Karpas-422 (cell line): ENCODE data around the gene ERGIC1. TPM values are rescaled to one million over a fixed set of nuclear protein-coding genes. Genes with fewer than 3 reads are reported as not detected.

Source experiments
- DNase-seq: peaks from one replicate; pipeline ENCODE4 v3.0.0-alpha.2; 2015
- H2AFZ ChIP-seq: fragments of 200-600 bp; sonication (generic); 2 replicates; pipeline ENCODE4 v1.6.1; 2014; ENCODE audit warnings: antibody characterized with exemption, low read length, mixed read lengths
- H3K27ac ChIP-seq: fragments of 200-600 bp; sonication (generic); 2 replicates; pipeline ENCODE4 v1.5.1; 2014; ENCODE audit warnings: mild to moderate bottlenecking, low read length, moderate library complexity
- H3K27me3 ChIP-seq: fragments of 200-600 bp; sonication (generic); 2 replicates; pipeline ENCODE4 v1.6.1; 2014; ENCODE audit warnings: low read length, mixed read lengths
- H3K36me3 ChIP-seq: fragments of 200-600 bp; sonication (generic); 2 replicates; pipeline ENCODE4 v1.6.1; 2014; ENCODE audit warnings: low read length, mixed read lengths; ENCODE audit not compliant: insufficient read depth
- H3K4me1 ChIP-seq: fragments of 200-600 bp; sonication (generic); 2 replicates; pipeline ENCODE4 v1.6.1; 2014; ENCODE audit warnings: mild to moderate bottlenecking, low read length, mixed read lengths
- H3K4me2 ChIP-seq: fragments of 200-600 bp; sonication (generic); 2 replicates; pipeline ENCODE4 v1.6.1; 2014; ENCODE audit warnings: low read length, low read depth, mild to moderate bottlenecking; ENCODE audit not compliant: poor library complexity, severe bottlenecking
- H3K4me3 ChIP-seq: fragments of 200-600 bp; sonication (generic); 2 replicates; pipeline ENCODE4 v1.5.1; 2014; ENCODE audit warnings: mild to moderate bottlenecking, antibody characterized with exemption, low read length, mixed read lengths
- H3K79me2 ChIP-seq: fragments of 200-600 bp; sonication (generic); 2 replicates; pipeline ENCODE4 v1.6.1; 2014; ENCODE audit warnings: mild to moderate bottlenecking, low read length, mixed read lengths
- H3K9ac ChIP-seq: fragments of 200-600 bp; sonication (generic); 2 replicates; pipeline ENCODE4 v1.6.0; 2014; ENCODE audit warnings: low read length
- H3K9me2 ChIP-seq: fragments of 200-600 bp; sonication (generic), shearing (Covaris generic); replicated peaks from 2 replicates; pipeline ENCODE4 v1.6.0; 2014; ENCODE audit warnings: mild to moderate bottlenecking, low read length, moderate library complexity; ENCODE audit not compliant: insufficient read depth
- H3K9me3 ChIP-seq: fragments of 300-700, 200-600 bp; sonication (generic); 2 replicates; pipeline ENCODE4 v1.6.1; 2014; ENCODE audit warnings: low read length, mixed read lengths
- H4K20me1 ChIP-seq: fragments of 200-600 bp; sonication (generic); 2 replicates; pipeline ENCODE4 v1.6.1; 2014; ENCODE audit warnings: mild to moderate bottlenecking, antibody characterized with exemption, low read length, low read depth; ENCODE audit not compliant: insufficient read depth
- total RNA-seq: library from RNA; depleted of rRNA; stranded (reverse); fragments of >200 nt; shearing (Covaris generic); gene quantifications from 2 replicates; pipeline ENCODE4 v1.2.3, GENCODE V29; 2014; ENCODE audit warnings: low replicate concordance

The ERGIC1 gene
- total RNA-seq, 1 experiment from 2014 or later: 67.2 TPM

DNA sequence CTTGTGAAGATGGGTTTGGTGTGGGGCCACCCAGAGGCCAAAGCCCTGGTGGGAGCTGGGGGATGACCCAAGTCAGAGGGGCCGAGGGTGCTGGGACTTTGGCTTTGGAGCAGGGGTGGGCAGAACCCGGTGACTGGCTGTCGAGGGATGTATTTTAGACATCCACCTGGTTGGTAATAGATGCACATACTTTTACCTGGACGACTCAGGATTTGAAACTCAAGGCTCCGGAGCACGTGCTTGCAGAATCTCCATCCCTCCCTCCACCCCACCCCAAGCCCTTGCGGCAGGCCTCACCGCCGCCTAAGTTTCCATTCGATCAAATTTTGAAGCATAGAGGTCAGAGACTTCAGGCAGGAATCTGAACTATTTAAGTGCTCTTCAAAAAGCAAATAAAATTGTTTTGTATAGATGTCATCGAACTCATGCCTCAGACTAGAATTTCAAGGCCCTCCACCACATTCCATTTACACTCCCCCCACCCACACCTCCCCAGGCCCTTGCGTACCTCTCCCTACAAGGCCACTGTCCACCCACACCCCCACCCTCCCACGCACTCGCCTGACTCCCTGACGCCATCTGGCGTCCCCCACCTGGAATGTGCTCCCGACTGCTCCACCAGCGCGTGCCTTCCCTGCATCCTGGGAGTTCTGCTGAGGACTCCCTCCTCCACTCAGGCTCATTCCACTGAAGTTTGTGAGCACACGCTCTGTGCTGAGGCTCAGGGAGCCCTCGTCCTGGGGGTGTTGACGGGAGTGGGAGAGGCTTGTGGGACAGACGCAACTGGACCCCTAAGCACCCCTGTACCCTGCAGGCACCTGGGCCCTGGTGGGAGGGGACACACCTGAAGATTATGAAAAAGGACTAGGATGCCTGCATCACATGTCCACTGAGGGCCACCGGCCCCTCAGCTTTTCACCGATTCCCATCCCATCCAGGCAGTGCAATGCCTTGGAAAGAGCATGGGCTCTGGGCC lies 68.7 kb downstream of the ERGIC1 start:
- no peak overlapping the region for H3K4me3 ChIP-seq

GRCh38 chr5:172903790-172904189 lies 69.7 kb downstream of the ERGIC1 start:
- H3K36me3 ChIP-seq: no peaks in the 10 kb centered on the region
- H3K9me2 ChIP-seq: no peaks in the 10 kb centered on the region
- no peak overlapping the region for H3K9ac ChIP-seq
- H3K4me3 ChIP-seq: no peak overlapping the region
- H3K79me2 ChIP-seq: no peaks in the 10 kb centered on the region
- H3K27me3 ChIP-seq: no peaks in the 10 kb centered on the region
- H2AFZ ChIP-seq: no peak overlapping the region
- no peaks in the 10 kb centered on the region for H3K4me1 ChIP-seq
- no peak for DNase-seq
- H3K27ac ChIP-seq: no peak overlapping the region
- H3K4me2 ChIP-seq: no peak overlapping the region
- no peaks in the 10 kb centered on the region for H4K20me1 ChIP-seq
- no peaks in the 10 kb centered on the region for H3K9me3 ChIP-seq

More for the DNA sequence above, 68.7 kb downstream of the ERGIC1 start:
- H3K27ac ChIP-seq: no peak overlapping the region
- DNase-seq: no peak
- no peak overlapping the region for H3K9ac ChIP-seq
- no peaks in the 10 kb centered on the region for H3K79me2 ChIP-seq
- no peaks in the 10 kb centered on the region for H3K36me3 ChIP-seq
- no peaks in the 10 kb centered on the region for H3K9me3 ChIP-seq
- H3K4me2 ChIP-seq: no peak overlapping the region
- H3K4me1 ChIP-seq: no peaks in the 10 kb centered on the region
- H2AFZ ChIP-seq: no peak overlapping the region
- H3K27me3 ChIP-seq: no peaks in the 10 kb centered on the region
- H3K9me2 ChIP-seq: no peaks in the 10 kb centered on the region
- no peaks in the 10 kb centered on the region for H4K20me1 ChIP-seq

DNA sequence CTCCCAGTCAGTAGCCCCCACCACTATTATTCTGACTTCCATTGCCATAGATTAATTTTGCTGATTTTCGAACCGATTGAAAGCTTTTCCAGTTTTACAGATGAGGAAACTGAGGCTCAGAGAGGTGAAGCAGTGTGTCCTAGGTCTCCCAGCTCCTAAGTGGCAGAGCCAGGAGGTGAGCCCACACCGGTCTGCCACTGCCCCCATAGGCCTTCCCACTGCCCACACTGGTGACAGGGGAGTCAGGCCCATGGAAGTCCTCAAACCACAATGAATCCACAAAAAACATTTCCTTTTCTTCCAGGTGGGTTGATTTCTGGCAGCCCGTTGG lies 70.2 kb downstream of the ERGIC1 start:
- no peak overlapping the region for H2AFZ ChIP-seq
- H3K4me1 ChIP-seq: no peaks in the 10 kb centered on the region
- no peaks in the 10 kb centered on the region for H4K20me1 ChIP-seq
- no peak overlapping the region for H3K9ac ChIP-seq
- H3K27me3 ChIP-seq: no peaks in the 10 kb centered on the region
- no peaks in the 10 kb centered on the region for H3K9me2 ChIP-seq
- no peak overlapping the region for H3K4me2 ChIP-seq
- no peak for DNase-seq
- H3K27ac ChIP-seq: no peak overlapping the region
- H3K79me2 ChIP-seq: no peaks in the 10 kb centered on the region
- no peaks in the 10 kb centered on the region for H3K9me3 ChIP-seq
- H3K36me3 ChIP-seq: no peaks in the 10 kb centered on the region
- H3K4me3 ChIP-seq: no peak overlapping the region

- H4K20me1 ChIP-seq: no peaks in the 10 kb centered on the region
- H3K79me2 ChIP-seq: no peaks in the 10 kb centered on the region
- no peak for DNase-seq
- no peaks in the 10 kb centered on the region for H3K4me1 ChIP-seq
- H3K27ac ChIP-seq: no peak overlapping the region
- H3K9me2 ChIP-seq: no peaks in the 10 kb centered on the region
- no peak overlapping the region for H2AFZ ChIP-seq
- H3K27me3 ChIP-seq: no peaks in the 10 kb centered on the region
- H3K4me2 ChIP-seq: no peak overlapping the region
- no peaks in the 10 kb centered on the region for H3K36me3 ChIP-seq
- H3K4me3 ChIP-seq: no peak overlapping the region
- no peak overlapping the region for H3K9ac ChIP-seq
- H3K9me3 ChIP-seq: no peaks in the 10 kb centered on the region
These were observed 70.7 kb downstream of the ERGIC1 start for GRCh38 chr5:172904643-172905345.

- no peak overlapping the region for H2AFZ ChIP-seq
- H3K4me2 ChIP-seq: no peak overlapping the region
- no peaks in the 10 kb centered on the region for H4K20me1 ChIP-seq
- H3K9me3 ChIP-seq: no peaks in the 10 kb centered on the region
- H3K27ac ChIP-seq: no peak overlapping the region
- no peak for DNase-seq
- no peaks in the 10 kb centered on the region for H3K36me3 ChIP-seq
- no peaks in the 10 kb centered on the region for H3K4me1 ChIP-seq
- H3K9me2 ChIP-seq: no peaks in the 10 kb centered on the region
- H3K79me2 ChIP-seq: no peaks in the 10 kb centered on the region
- no peak overlapping the region for H3K4me3 ChIP-seq
- no peak overlapping the region for H3K9ac ChIP-seq
- H3K27me3 ChIP-seq: no peaks in the 10 kb centered on the region
These were observed 71.5 kb downstream of the ERGIC1 start for GRCh38 chr5:172905346-172906140.

- no peak for DNase-seq
- Histone ChIP-seq H2AFZ (no peak overlapping the region), H3K27me3 (no peaks in the 10 kb centered on the region), H3K9me3 (no peaks in the 10 kb centered on the region), H3K4me2 (no peak overlapping the region), H3K27ac (no peak overlapping the region), H3K4me3 (no peak overlapping the region), H3K79me2 (no peaks in the 10 kb centered on the region), H3K36me3 (no peaks in the 10 kb centered on the region), H3K9me2 (no peaks in the 10 kb centered on the region), H3K9ac (no peak overlapping the region), H3K4me1 (no peaks in the 10 kb centered on the region), H4K20me1 (no peaks in the 10 kb centered on the region)
These were observed 72.4 kb downstream of the ERGIC1 start for GRCh38 chr5:172906436-172906835.

- Histone ChIP-seq H4K20me1 (no peaks in the 10 kb centered on the region), H3K79me2 (no peaks in the 10 kb centered on the region), H3K27me3 (no peaks in the 10 kb centered on the region), H3K9me2 (no peaks in the 10 kb centered on the region), H2AFZ (no peak overlapping the region), H3K36me3 (no peaks in the 10 kb centered on the region), H3K4me2 (no peak overlapping the region), H3K4me3 (no peak overlapping the region), H3K27ac (no peak overlapping the region), H3K4me1 (no peaks in the 10 kb centered on the region), H3K9me3 (no peaks in the 10 kb centered on the region), H3K9ac (no peak overlapping the region)
- no peak for DNase-seq
These were observed 72.8 kb downstream of the ERGIC1 start for GRCh38 chr5:172906888-172907287.

DNA sequence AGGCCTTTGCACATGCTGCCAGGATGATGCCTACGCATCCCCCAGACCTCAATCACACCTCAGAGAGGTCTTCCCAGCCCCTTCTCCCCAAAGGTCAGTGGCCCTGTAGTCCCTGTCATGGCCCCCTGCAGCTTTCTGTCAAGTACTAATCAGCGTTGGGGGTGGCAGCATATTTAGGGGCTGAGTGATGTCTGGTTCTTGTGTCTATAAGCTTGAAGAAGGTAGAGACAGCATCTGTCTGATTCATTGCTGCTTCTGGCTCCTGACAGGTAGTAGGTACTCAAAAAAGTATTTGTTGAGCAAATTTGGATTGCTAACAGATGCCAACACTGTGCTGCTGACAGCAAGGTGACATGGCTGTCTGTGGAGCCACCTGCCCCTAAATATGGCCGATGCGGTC lies 73.6 kb downstream of the ERGIC1 start:
- H3K9me3 ChIP-seq: no peaks in the 10 kb centered on the region
- H3K9ac ChIP-seq: no peak overlapping the region
- no peaks in the 10 kb centered on the region for H3K4me1 ChIP-seq
- no peaks in the 10 kb centered on the region for H3K9me2 ChIP-seq
- H3K27ac ChIP-seq: no peak overlapping the region
- DNase-seq: no peak
- H3K79me2 ChIP-seq: no peaks in the 10 kb centered on the region
- no peak overlapping the region for H3K4me2 ChIP-seq
- H3K36me3 ChIP-seq: no peaks in the 10 kb centered on the region
- H3K27me3 ChIP-seq: no peaks in the 10 kb centered on the region
- no peak overlapping the region for H2AFZ ChIP-seq
- H4K20me1 ChIP-seq: no peaks in the 10 kb centered on the region
- no peak overlapping the region for H3K4me3 ChIP-seq
